ENCODE data around the gene EVPL.

EVPL gene

GRCh38 chr17:76039121-76039520 is 12.0 kb upstream of the EVPL start:
- Histone ChIP-seq H2AFZ (ENCODE audit: low read depth) (no peak overlapping the region), H3K4me1 (ENCODE audit: low read depth, poor library complexity, severe bottlenecking) (no peaks in the 10 kb centered on the region), H3K36me3 (ENCODE audit: insufficient read depth) (peaks cover 4% of the 10 kb centered on the region; the same call in 1 of the 2 replicates), H3K27me3 (ENCODE audit: insufficient read depth, low read depth) (no peaks in the 10 kb centered on the region), H3K27ac (no peak overlapping the region), H4K20me1 (ENCODE audit: insufficient read depth) (no peaks in the 10 kb centered on the region), H3K4me3 (IDR thresholded peaks at IDR 0.05; ENCODE audit: insufficient read depth, low read depth, low read length) (no peak overlapping the region), H3K9ac (no peak overlapping the region), H3K79me2 (ENCODE audit: insufficient read depth, low read depth) (no peaks in the 10 kb centered on the region), H3K4me2 (no peak overlapping the region)
- no peak for TF ChIP-seq CTCF (conservative IDR thresholded peaks at IDR 0.05; ENCODE audit: low read depth, low read length)

GRCh38 chr17:76038050-76038449 is 10.9 kb upstream of the EVPL start:
- H3K27ac ChIP-seq, result no peak overlapping the region
- H3K4me1 ChIP-seq (ENCODE audit: low read depth, poor library complexity, severe bottlenecking), result no peaks in the 10 kb centered on the region
- no peaks in the 10 kb centered on the region for H3K79me2 ChIP-seq (ENCODE audit: insufficient read depth, low read depth)
- H3K9ac ChIP-seq, result no peak overlapping the region
- H3K4me3 ChIP-seq (IDR thresholded peaks at IDR 0.05; ENCODE audit: insufficient read depth, low read depth, low read length), result no peak overlapping the region
- H4K20me1 ChIP-seq (ENCODE audit: insufficient read depth), result no peaks in the 10 kb centered on the region
- no peaks in the 10 kb centered on the region for H3K27me3 ChIP-seq (ENCODE audit: insufficient read depth, low read depth)
- TF ChIP-seq CTCF (conservative IDR thresholded peaks at IDR 0.05; ENCODE audit: low read depth, low read length), result no peak
- no peak overlapping the region for H3K4me2 ChIP-seq
- peaks cover 4% of the 10 kb centered on the region; the same call in 1 of the 2 replicates for H3K36me3 ChIP-seq (ENCODE audit: insufficient read depth)
- H2AFZ ChIP-seq (ENCODE audit: low read depth), result no peak overlapping the region

GRCh38 chr17:76036497-76037261 is 9.6 kb upstream of the EVPL start:
- Histone ChIP-seq H4K20me1 (ENCODE audit: insufficient read depth) (no peaks in the 10 kb centered on the region), H3K4me3 (IDR thresholded peaks at IDR 0.05; ENCODE audit: insufficient read depth, low read depth, low read length) (no peak overlapping the region), H3K4me2 (no peak overlapping the region), H3K27ac (no peak overlapping the region), H3K9ac (no peak overlapping the region), H3K36me3 (ENCODE audit: insufficient read depth) (peaks cover 4% of the 10 kb centered on the region; the same call in 1 of the 2 replicates), H3K4me1 (ENCODE audit: low read depth, poor library complexity, severe bottlenecking) (no peaks in the 10 kb centered on the region), H3K27me3 (ENCODE audit: insufficient read depth, low read depth) (no peaks in the 10 kb centered on the region), H2AFZ (ENCODE audit: low read depth) (no peak overlapping the region), H3K79me2 (ENCODE audit: insufficient read depth, low read depth) (no peaks in the 10 kb centered on the region)
- no peak for TF ChIP-seq CTCF (conservative IDR thresholded peaks at IDR 0.05; ENCODE audit: low read depth, low read length)

GRCh38 chr17:76034428-76035350 is 7.6 kb upstream of the EVPL start:
- H3K27me3 ChIP-seq (ENCODE audit: insufficient read depth, low read depth), result no peaks in the 10 kb centered on the region
- no peaks in the 10 kb centered on the region for H4K20me1 ChIP-seq (ENCODE audit: insufficient read depth)
- TF ChIP-seq CTCF (conservative IDR thresholded peaks at IDR 0.05; ENCODE audit: low read depth, low read length), result no peak
- H3K36me3 ChIP-seq (ENCODE audit: insufficient read depth), result no peaks in the 10 kb centered on the region; the same call in 1 of the 2 replicates
- no peak overlapping the region for H3K9ac ChIP-seq
- H3K4me3 ChIP-seq (IDR thresholded peaks at IDR 0.05; ENCODE audit: insufficient read depth, low read depth, low read length), result no peak overlapping the region
- no peak overlapping the region for H3K4me2 ChIP-seq
- H3K4me1 ChIP-seq (ENCODE audit: low read depth, poor library complexity, severe bottlenecking), result no peaks in the 10 kb centered on the region
- no peak overlapping the region for H2AFZ ChIP-seq (ENCODE audit: low read depth)
- H3K27ac ChIP-seq, result no peak overlapping the region
- no peaks in the 10 kb centered on the region for H3K79me2 ChIP-seq (ENCODE audit: insufficient read depth, low read depth)
